Activated CD4-positive, alpha-beta T cell treated with anti-CD3 and anti-CD28 coated beads, Interleukin-2, amount 10 ng/mL, durations not matched to agents 24 days and 14 days (primary cell): ENCODE measurements around the gene TRAP1. TPM values are rescaled to one million over a fixed set of nuclear protein-coding genes. Genes with fewer than 3 reads are reported as not detected.
"Not testable (repeated sequence)": the region's sequence is repeated elsewhere in the genome, so short reads cannot be mapped to it uniquely, and the experiment has no call there.

Experiments
- DNase-seq: peaks from one replicate; pipeline ENCODE4 v3.0.0; 2022
- H3K27ac Mint-ChIP-seq: one replicate; pipeline ENCODE4 v1.8.0; 2022; ENCODE audit warnings: mild to moderate bottlenecking, mixed read lengths
- H3K27me3 Mint-ChIP-seq: one replicate; pipeline ENCODE4 v1.8.0; 2022; ENCODE audit warnings: mixed read lengths
- H3K36me3 Mint-ChIP-seq: one replicate; pipeline ENCODE4 v1.8.0; 2022; ENCODE audit warnings: low read depth, mild to moderate bottlenecking, mixed read lengths
- H3K4me1 Mint-ChIP-seq: one replicate; pipeline ENCODE4 v1.8.0; 2021; ENCODE audit warnings: mixed read lengths
- H3K4me3 Mint-ChIP-seq: one replicate; pipeline ENCODE4 v1.8.0; 2022; ENCODE audit warnings: mild to moderate bottlenecking, moderate library complexity, mixed read lengths
- H3K9me3 Mint-ChIP-seq: one replicate; pipeline ENCODE4 v1.8.0; 2021; ENCODE audit warnings: mixed read lengths
- intact Hi-C: fragments of 100-400 bp; cut with micrococcal nuclease; formaldehyde crosslinking; loops from one replicate; pipeline ENCODE4 v1.15.1; 2023
- total RNA-seq: library from RNA; stranded (reverse); gene quantifications from 2 replicates; pipeline ENCODE4 v1.2.3, GENCODE V29; 2022

The TRAP1 gene
- total RNA-seq, 1 donor from 2014 or later = 421 TPM

GRCh38 chr16:3668626-3669025 is 48.7 kb downstream of the TRAP1 start:
- no peak overlapping the region for H3K4me3 Mint-ChIP-seq
- DNase-seq = no peak
- peaks cover 51% of the 10 kb centered on the region for H3K36me3 Mint-ChIP-seq
- H3K4me1 Mint-ChIP-seq = peaks cover 20% of the 10 kb centered on the region
- H3K27me3 Mint-ChIP-seq = no peaks in the 10 kb centered on the region
- intact Hi-C loops = no loop called here
- H3K9me3 Mint-ChIP-seq = no peaks in the 10 kb centered on the region
- no peak overlapping the region for H3K27ac Mint-ChIP-seq

GRCh38 chr16:3665508-3665907 is 51.8 kb downstream of the TRAP1 start:
- DNase-seq = peak; percentile 75
- Mint-ChIP-seq H3K4me3 (no peak overlapping the region), H3K4me1 (peaks cover 20% of the 10 kb centered on the region), H3K36me3 (peaks cover 56% of the 10 kb centered on the region), H3K27me3 (no peaks in the 10 kb centered on the region), H3K27ac (peak overlapping the region; percentile 69), H3K9me3 (no peaks in the 10 kb centered on the region)
- intact Hi-C loops = no loop called here

GRCh38 chr16:3664187-3664896 is 53.0 kb downstream of the TRAP1 start:
- no peak overlapping the region for H3K27ac Mint-ChIP-seq
- H3K36me3 Mint-ChIP-seq = peaks cover 59% of the 10 kb centered on the region
- intact Hi-C loops = no loop called here
- peaks cover 21% of the 10 kb centered on the region for H3K4me1 Mint-ChIP-seq
- DNase-seq = no peak
- no peak overlapping the region for H3K4me3 Mint-ChIP-seq
- H3K27me3 Mint-ChIP-seq = no peaks in the 10 kb centered on the region
- no peaks in the 10 kb centered on the region for H3K9me3 Mint-ChIP-seq

- Mint-ChIP-seq H3K27ac (no peak overlapping the region), H3K27me3 (no peaks in the 10 kb centered on the region), H3K4me1 (peaks cover 25% of the 10 kb centered on the region), H3K9me3 (no peaks in the 10 kb centered on the region), H3K36me3 (peaks cover 56% of the 10 kb centered on the region), H3K4me3 (no peak overlapping the region)
- DNase-seq = no peak
- intact Hi-C loops = no loop called here
Observed at GRCh38 chr16:3662601-3663000, 54.7 kb downstream of the TRAP1 start.

GRCh38 chr16:3661922-3662321 is 55.4 kb downstream of the TRAP1 start:
- intact Hi-C loops = no loop called here
- Mint-ChIP-seq H3K4me1 (peaks cover 26% of the 10 kb centered on the region), H3K9me3 (no peaks in the 10 kb centered on the region), H3K27me3 (no peaks in the 10 kb centered on the region), H3K36me3 (peaks cover 60% of the 10 kb centered on the region), H3K4me3 (no peak overlapping the region), H3K27ac (no peak overlapping the region)
- no peak for DNase-seq

GRCh38 chr16:3661311-3661710 is 56.0 kb downstream of the TRAP1 start:
- H3K27me3 Mint-ChIP-seq = no peaks in the 10 kb centered on the region
- H3K36me3 Mint-ChIP-seq = peaks cover 62% of the 10 kb centered on the region
- H3K27ac Mint-ChIP-seq = no peak overlapping the region
- H3K4me3 Mint-ChIP-seq = no peak overlapping the region
- peaks cover 23% of the 10 kb centered on the region for H3K4me1 Mint-ChIP-seq
- no peaks in the 10 kb centered on the region for H3K9me3 Mint-ChIP-seq
- intact Hi-C loops = no loop called here
- no peak for DNase-seq

DNA sequence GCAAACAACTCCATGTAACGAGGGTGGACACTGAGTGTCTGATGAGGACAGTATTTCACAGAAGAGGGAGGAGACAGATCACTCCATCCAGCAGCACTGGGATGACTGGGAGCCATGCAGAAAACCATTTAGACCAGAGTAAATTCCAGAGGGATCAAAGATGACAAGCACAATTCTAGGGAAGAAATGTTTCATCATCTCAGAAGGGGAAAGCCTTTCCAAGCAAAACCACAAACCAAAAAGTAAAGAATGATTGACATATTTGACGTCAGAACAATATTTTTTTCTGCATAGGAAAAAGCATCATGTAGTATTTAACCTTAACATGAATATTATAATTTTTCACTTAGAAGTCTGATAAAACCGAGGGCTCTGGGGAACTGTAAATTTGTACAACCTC is 58.1 kb downstream of the TRAP1 start:
- intact Hi-C loops = no loop called here
- no peak for DNase-seq
- Mint-ChIP-seq H3K4me1 (peaks cover 11% of the 10 kb centered on the region), H3K27ac (peak overlapping the region; percentile 7), H3K27me3 (no peaks in the 10 kb centered on the region), H3K4me3 (no peak overlapping the region), H3K36me3 (peaks cover 58% of the 10 kb centered on the region), H3K9me3 (no peaks in the 10 kb centered on the region)

DNA sequence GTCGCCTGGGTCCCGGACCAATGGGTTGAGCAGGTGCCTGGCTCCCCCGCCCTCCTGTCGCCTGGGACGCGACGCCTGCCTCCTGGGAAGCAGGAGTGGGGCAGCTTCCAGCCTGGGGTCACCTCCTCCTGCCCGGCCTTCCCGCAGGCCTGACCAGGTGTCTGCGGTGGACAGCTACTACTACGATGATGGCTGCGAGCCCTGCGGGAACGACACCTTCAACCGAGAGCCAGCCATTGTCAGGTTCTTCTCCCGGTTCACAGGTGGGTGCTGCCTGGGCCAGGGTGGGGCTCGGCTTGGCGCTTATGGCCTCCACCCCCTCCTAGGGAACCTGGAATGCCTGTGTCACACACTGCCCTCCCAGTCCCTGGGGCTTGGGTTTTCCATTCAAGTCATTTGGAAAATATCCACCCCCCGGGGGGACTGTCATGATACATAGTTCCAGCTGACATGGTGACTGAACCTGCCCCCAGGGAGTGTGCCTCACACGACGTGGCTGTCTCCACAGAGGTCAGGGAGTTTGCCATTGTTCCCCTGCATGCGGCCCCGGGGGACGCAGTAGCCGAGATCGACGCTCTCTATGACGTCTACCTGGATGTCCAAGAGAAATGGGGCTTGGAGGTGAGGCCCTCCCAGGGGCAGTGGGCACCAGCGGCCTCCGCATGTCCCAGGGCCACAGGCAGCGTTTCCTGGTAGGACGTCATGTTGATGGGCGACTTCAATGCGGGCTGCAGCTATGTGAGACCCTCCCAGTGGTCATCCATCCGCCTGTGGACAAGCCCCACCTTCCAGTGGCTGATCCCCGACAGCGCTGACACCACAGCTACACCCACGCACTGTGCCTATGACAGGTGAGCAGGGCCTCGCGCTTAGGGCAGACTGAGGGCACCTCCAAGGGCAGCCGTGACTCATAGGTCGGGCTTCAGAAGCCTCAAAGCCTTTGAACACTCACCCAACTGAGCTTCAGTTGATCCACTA is 60.5 kb downstream of the TRAP1 start:
- H3K9me3 Mint-ChIP-seq = no peaks in the 10 kb centered on the region

DNA sequence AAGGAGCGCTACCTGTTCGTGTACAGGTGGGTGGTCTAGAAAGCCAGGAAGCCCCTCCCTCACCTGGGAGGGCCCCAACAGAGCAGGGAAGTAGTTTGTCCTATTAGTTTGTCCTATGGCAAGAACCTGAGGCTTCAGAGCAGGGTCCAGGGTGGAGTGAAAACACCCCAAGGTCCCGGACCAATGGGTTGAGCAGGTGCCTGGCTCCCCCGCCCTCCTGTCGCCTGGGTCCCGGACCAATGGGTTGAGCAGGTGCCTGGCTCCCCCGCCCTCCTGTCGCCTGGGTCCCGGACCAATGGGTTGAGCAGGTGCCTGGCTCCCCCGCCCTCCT is 61.2 kb downstream of the TRAP1 start:
- H3K27ac Mint-ChIP-seq, DNase-seq, H3K27me3 Mint-ChIP-seq, H3K9me3 Mint-ChIP-seq, H3K4me3 Mint-ChIP-seq, intact Hi-C loops: not testable (repeated sequence)
- H3K36me3 Mint-ChIP-seq = peaks cover 46% of the 10 kb centered on the region
- peaks cover 14% of the 10 kb centered on the region for H3K4me1 Mint-ChIP-seq

More for the DNA sequence above, 60.5 kb downstream of the TRAP1 start:
- no peak for DNase-seq
- Mint-ChIP-seq H3K27ac (no peak overlapping the region), H3K27me3 (no peaks in the 10 kb centered on the region), H3K4me1 (peaks cover 14% of the 10 kb centered on the region), H3K36me3 (peaks cover 48% of the 10 kb centered on the region), H3K4me3 (no peak overlapping the region)
- intact Hi-C loops = no loop called here

DNA sequence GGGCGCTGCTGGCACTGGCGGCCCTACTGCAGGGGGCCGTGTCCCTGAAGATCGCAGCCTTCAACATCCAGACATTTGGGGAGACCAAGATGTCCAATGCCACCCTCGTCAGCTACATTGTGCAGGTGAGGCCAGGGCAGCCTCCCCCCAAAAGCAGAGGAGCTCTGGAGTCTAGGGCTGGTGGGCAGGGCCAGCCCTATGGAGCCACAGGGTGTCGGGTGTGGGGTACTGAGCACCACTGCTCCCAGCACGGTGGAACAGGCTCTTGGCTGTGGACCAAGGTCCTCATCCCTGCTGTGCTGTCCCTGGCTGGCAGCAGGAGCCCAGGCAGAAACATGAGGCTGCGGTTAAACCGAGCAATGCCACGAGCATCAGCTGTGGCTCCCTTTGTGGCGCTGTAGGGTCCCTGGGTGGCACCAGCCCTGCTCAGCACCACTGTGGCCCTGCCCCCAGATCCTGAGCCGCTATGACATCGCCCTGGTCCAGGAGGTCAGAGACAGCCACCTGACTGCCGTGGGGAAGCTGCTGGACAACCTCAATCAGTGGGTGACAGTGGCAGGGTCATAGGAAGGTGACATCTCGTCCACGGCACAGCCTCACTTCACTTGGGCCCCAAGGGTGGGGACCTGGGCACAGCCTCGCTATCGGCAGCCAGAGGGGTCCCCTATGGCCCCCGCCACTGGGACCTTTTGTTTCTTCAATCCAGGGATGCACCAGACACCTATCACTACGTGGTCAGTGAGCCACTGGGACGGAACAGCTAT is 61.7 kb downstream of the TRAP1 start:
- intact Hi-C loops = no loop called here
- peaks cover 42% of the 10 kb centered on the region for H3K36me3 Mint-ChIP-seq
- H3K27ac Mint-ChIP-seq = peak overlapping the region; percentile 29
- H3K27me3 Mint-ChIP-seq = no peaks in the 10 kb centered on the region
- no peak overlapping the region for H3K4me3 Mint-ChIP-seq
- peaks cover 14% of the 10 kb centered on the region for H3K4me1 Mint-ChIP-seq
- H3K9me3 Mint-ChIP-seq = no peaks in the 10 kb centered on the region
- DNase-seq = no peak

GRCh38 chr16:3655030-3655395 is 62.3 kb downstream of the TRAP1 start:
- intact Hi-C loops = no loop called here
- Mint-ChIP-seq H3K9me3 (no peaks in the 10 kb centered on the region), H3K4me1 (peaks cover 14% of the 10 kb centered on the region), H3K27ac (peak overlapping the region; percentile 29), H3K4me3 (no peak overlapping the region), H3K27me3 (no peaks in the 10 kb centered on the region), H3K36me3 (peaks cover 41% of the 10 kb centered on the region)
- no peak for DNase-seq

DNA sequence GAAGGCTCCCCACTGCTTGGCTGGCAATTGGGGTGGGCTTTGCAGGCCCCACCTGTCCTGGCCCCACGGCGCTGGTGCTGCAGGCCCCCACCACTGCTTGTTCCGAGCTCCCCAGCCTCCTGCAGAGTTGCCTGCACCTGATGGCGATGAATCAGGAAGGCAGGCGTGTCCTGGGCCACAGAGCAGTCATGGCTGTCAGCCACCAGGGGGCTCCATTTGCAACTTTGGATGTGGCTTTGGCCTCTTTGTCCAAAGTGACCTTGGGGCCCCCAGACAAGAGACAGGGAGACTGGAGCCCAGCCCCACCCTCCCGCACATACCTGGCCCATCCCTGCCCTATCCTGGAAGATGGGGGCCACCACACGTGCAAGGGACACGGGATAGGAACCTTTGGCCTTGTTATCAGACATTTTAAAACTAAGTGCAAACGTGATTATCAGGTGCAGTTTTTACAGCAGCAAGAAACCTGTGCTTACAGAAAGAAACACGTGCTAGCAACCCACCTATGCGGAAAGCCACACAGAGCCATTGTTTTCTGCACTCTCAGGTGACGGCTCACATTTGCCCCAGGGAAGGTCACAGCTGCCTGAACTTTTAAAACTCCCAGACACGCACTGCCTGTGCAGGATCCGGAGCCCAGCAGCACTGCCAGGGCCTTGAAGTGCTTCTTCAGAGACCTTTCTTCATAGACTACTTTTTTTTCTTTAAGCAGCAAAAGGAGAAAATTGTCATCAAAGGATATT is 62.9 kb downstream of the TRAP1 start, which contains the start of gene DNASE1:
DNASE1 (plus strand) TSS at position 443 of the 743 bp plus-strand sequence. CDS start 683 bp downstream, outside the sequence.
- Mint-ChIP-seq H3K36me3 (peaks cover 37% of the 10 kb centered on the region), H3K4me1 (peaks cover 9% of the 10 kb centered on the region), H3K27ac (peak within 1 kb of the TSS; percentile 29), H3K27me3 (no peaks in the 10 kb centered on the region), H3K9me3 (no peaks in the 10 kb centered on the region), H3K4me3 (no peak within 1 kb of the TSS)
- peak; percentile 87 for DNase-seq
- intact Hi-C loops = no loop called here
